Adrenal gland (tissue), 12 donors: ENCODE measurements around the gene KPNA3. TPM values are rescaled to one million over a fixed set of nuclear protein-coding genes. Genes with fewer than 3 reads are reported as not detected.

Source experiments
- DNase-seq, 7 donors: peaks; one replicate each; pipeline ENCODE4 v3.0.0-alpha.2; 2019 to 2020
- H3K27ac ChIP-seq, 5 donors: fragments of 200-600 bp; sonication (generic) in 4 of 5; 1 replicate in 3 of 5; 2 replicates in 2 of 5; pipeline versions ENCODE4 v1.5.1 to v1.8.0; 2016 to 2020; ENCODE audit warnings: mild to moderate bottlenecking in 1 of 5
- H3K27me3 ChIP-seq: fragments of 200-600 bp; 2 replicates; pipeline ENCODE4 v1.8.0; 2021
- H3K36me3 ChIP-seq, 2 donors: fragments of 200-600 bp; replicated peaks in 1 of 2; 1 replicate in 1 of 2; 2 replicates in 1 of 2; pipeline versions ENCODE4 v1.5.1 to v1.8.0; 2018 to 2022
- H3K4me1 ChIP-seq, 2 donors: fragments of 200-600 bp; replicated peaks in 1 of 2; 1 replicate in 1 of 2; 2 replicates in 1 of 2; pipeline versions ENCODE4 v1.5.1 to v1.8.0; 2018 to 2021
- H3K4me3 ChIP-seq, 4 donors: fragments of 200-600 bp; sonication (generic) in 3 of 4; one replicate each; pipeline ENCODE4 v1.5.1; 2016 to 2018
- H3K9me3 ChIP-seq, 3 donors: fragments of 200-600 bp; sonication (generic) in 1 of 3; replicated peaks in 1 of 3; 1 replicate in 2 of 3; 2 replicates in 1 of 3; pipeline versions ENCODE4 v1.5.1 to v1.8.0; 2016 to 2021
- CTCF ChIP-seq, 6 experiments: fragments of 450-650 bp in 4 of 6; fragments of 200-600 bp in 2 of 6; sonication (generic) in 1 of 6; IDR thresholded peaks; 1 replicate in 5 of 6; 2 replicates in 1 of 6; pipeline versions ENCODE4 v1.5.1 to v1.8.0; 2016 to 2021; ENCODE audit warnings: antibody characterized with exemption in 6 of 6, mild to moderate bottlenecking in 2 of 6, moderate library complexity in 1 of 6
- POLR2A ChIP-seq, 2 donors: fragments of 450-650 bp; IDR thresholded peaks; one replicate each; pipeline ENCODE4 v1.6.1; 2017; ENCODE audit warnings: antibody characterized with exemption in 2 of 2, mild to moderate bottlenecking in 2 of 2, moderate library complexity in 1 of 2
- WGBS, 4 donors: extraction: QIAGEN DNeasy Blood & Tissue Kit in 2 of 4; methylation state at CpG; one replicate each; pipeline versions ENCODE4 v1.1.5 to v1.1.7; 2013 to 2017; 5-methylcytosine and 5-hydroxymethylcytosine counted together
- intact Hi-C, 2 donors: fragments of 100-400 bp; cut with DNase I; formaldehyde crosslinking; loops; one replicate each; pipeline versions ENCODE4 v1.14.1 to v1.15.0; 2022 to 2023
- polyA plus RNA-seq, 3 donors: library from polyadenylated mRNA; stranded (reverse); fragments of 200-250 nt in 2 of 3; fragments of 350-450 nt in 1 of 3; fragmentation: Illumina TruSeq in 1 of 3; extraction: RNeasy Lipid Tissue Mini Kit (QIAGEN cat#74804) in 1 of 3; gene quantifications; one replicate each; pipeline ENCODE4 v1.2.3, GENCODE V29; 2013 to 2014
- total RNA-seq, 9 donors: library from RNA; depleted of rRNA in 4 of 9; stranded (reverse); fragments of >200 nt in 4 of 9; fragments of 120-200 nt in 1 of 9; fragmentation: NEBNext Ultra II Directional in 1 of 9; extraction: Animal tissue kit (Norgen Biotek cat#: 25700) in 1 of 9; gene quantifications; one replicate each; pipeline versions ENCODE4 v1.1.0 to v1.2.4, GENCODE V29; 2013 to 2023
- donor health status: healthy with polysubstance abuse.
- donor health status: Bipolar disorder and iron deficiency.
- donor health status: DM: yes; HTN: yes; CAD: no.
- donor health status: DM: no; HTN: no; CAD: no.
- donor health status: DM: no; HTN: no; CAD: no.
- donor health status: DM: yes; HTN: yes; CAD: no.

Gene KPNA3
- total and polyA plus RNA-seq, 12 donors = 8.6 to 43.8 (median 20.5) TPM

- Histone ChIP-seq H3K4me1 (no peaks in the 10 kb centered on the region), H3K4me3 (no peak overlapping the region), H3K9me3 (no peaks in the 10 kb centered on the region), H3K27ac (no peak overlapping the region), H3K27me3 (no peaks in the 10 kb centered on the region), H3K36me3 (no peaks in the 10 kb centered on the region)
- DNase-seq = no peak
- intact Hi-C loops = no loop called here
- WGBS, 4 donors = 49 to 57% (median 52%) methylated on average over 4 of the region's 4 CpGs
- TF ChIP-seq CTCF (IDR thresholded peaks at IDR 0.05) (no peak), POLR2A (IDR thresholded peaks at IDR 0.05) (no peak)
Measured at GRCh38 chr13:49831455-49831854, 39.0 kb upstream of the KPNA3 start.

GRCh38 chr13:49830721-49831120 is 38.2 kb upstream of the KPNA3 start:
- WGBS, 4 donors = 44 to 63% (median 54%) methylated on average over 3 of the region's 3 CpGs
- no peak for TF ChIP-seq CTCF (IDR thresholded peaks at IDR 0.05)
- TF ChIP-seq POLR2A (IDR thresholded peaks at IDR 0.05) = no peak
- Histone ChIP-seq H3K27me3 (no peaks in the 10 kb centered on the region), H3K36me3 (no peaks in the 10 kb centered on the region), H3K27ac (no peak overlapping the region), H3K4me1 (no peaks in the 10 kb centered on the region), H3K4me3 (no peak overlapping the region), H3K9me3 (no peaks in the 10 kb centered on the region)
- DNase-seq = no peak
- intact Hi-C loops = no loop called here

GRCh38 chr13:49829715-49830114 is 37.2 kb upstream of the KPNA3 start:
- H3K36me3 ChIP-seq = no peaks in the 10 kb centered on the region
- DNase-seq = no peak
- H3K27me3 ChIP-seq = no peaks in the 10 kb centered on the region
- intact Hi-C loops = no loop called here
- H3K4me3 ChIP-seq = no peak overlapping the region
- H3K4me1 ChIP-seq = no peaks in the 10 kb centered on the region
- TF ChIP-seq CTCF (IDR thresholded peaks at IDR 0.05) = no peak
- TF ChIP-seq POLR2A (IDR thresholded peaks at IDR 0.05) = no peak
- WGBS, 4 donors = 90 to 100% (median 98%) methylated on average over 2 of the region's 2 CpGs
- no peak overlapping the region for H3K27ac ChIP-seq
- H3K9me3 ChIP-seq = no peaks in the 10 kb centered on the region

- Histone ChIP-seq H3K9me3 (no peaks in the 10 kb centered on the region), H3K27me3 (no peaks in the 10 kb centered on the region), H3K4me1 (no peaks in the 10 kb centered on the region), H3K36me3 (no peaks in the 10 kb centered on the region), H3K4me3 (no peak overlapping the region), H3K27ac (no peak overlapping the region)
- 50 to 80% (median 70%) methylated on average over 1 to 2 of the region's 2 CpGs for WGBS, 4 donors
- intact Hi-C loops = no loop called here
- DNase-seq = no peak
- TF ChIP-seq CTCF (IDR thresholded peaks at IDR 0.05) (no peak), POLR2A (IDR thresholded peaks at IDR 0.05) (no peak)
Measured at GRCh38 chr13:49828453-49828852, 36.0 kb upstream of the KPNA3 start.
